PC-9 (cell line): ENCODE results near the gene TBX20.
"Not testable (repeated sequence)": the region's sequence is repeated elsewhere in the genome, so short reads cannot be mapped to it uniquely, and the experiment has no call there.

Experiments
- EZH2 ChIP-seq: fragments of 200-600 bp; sonication (generic); IDR thresholded peaks from 2 replicates; pipeline ENCODE4 v1.8.0; 2017; ENCODE audit warnings: antibody characterized with exemption, low read depth
- TF ChIP-seq, protein P1 (sequence below): fragments of 200-600 bp; sonication (generic); conservative IDR thresholded peaks from 2 replicates; pipeline ENCODE4 v1.6.1; 2017; ENCODE audit warnings: mixed run types, antibody characterized with exemption, mild to moderate bottlenecking, moderate library complexity

DNA sequence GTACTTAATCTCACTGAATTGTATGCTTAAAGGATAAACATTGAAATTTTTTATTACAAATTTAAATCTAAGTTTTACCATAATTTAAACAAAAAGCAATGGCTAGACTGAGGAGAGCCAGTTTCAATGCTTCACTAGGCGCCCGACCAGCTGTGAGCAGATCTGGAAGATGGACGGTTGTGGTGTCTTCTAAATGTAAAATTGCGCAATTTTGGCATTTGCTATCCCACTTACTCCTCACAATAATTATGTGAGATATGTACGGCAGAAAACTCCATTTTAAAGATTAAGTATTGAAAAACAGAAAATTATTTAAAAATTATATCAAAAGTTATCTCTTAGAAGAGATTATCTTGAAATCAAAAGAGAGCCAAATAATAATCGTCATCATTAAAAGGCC is 73.2 kb downstream of the TBX20 start:
- not testable (repeated sequence) for TF ChIP-seq EZH2
- TF ChIP-seq, protein P1, sequence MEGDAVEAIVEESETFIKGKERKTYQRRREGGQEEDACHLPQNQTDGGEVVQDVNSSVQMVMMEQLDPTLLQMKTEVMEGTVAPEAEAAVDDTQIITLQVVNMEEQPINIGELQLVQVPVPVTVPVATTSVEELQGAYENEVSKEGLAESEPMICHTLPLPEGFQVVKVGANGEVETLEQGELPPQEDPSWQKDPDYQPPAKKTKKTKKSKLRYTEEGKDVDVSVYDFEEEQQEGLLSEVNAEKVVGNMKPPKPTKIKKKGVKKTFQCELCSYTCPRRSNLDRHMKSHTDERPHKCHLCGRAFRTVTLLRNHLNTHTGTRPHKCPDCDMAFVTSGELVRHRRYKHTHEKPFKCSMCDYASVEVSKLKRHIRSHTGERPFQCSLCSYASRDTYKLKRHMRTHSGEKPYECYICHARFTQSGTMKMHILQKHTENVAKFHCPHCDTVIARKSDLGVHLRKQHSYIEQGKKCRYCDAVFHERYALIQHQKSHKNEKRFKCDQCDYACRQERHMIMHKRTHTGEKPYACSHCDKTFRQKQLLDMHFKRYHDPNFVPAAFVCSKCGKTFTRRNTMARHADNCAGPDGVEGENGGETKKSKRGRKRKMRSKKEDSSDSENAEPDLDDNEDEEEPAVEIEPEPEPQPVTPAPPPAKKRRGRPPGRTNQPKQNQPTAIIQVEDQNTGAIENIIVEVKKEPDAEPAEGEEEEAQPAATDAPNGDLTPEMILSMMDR: not testable (repeated sequence)
